Measurements from ENCODE around the gene FGD1. TPM values are rescaled to one million over a fixed set of nuclear protein-coding genes. Genes with fewer than 3 reads are reported as not detected.

FGD1 gene
- total RNA-seq, 2 experiments from 2014 or later, result 0.08 to 0.16 TPM

GRCh38 chrX:54534271-54534670 lies 38.2 kb upstream of the FGD1 start:
- no peaks in the 10 kb centered on the region for H4K20me1 ChIP-seq (ENCODE audit: insufficient read depth, low read length)
- POLR2A ChIA-PET, result no interaction called here
- peaks cover 62% of the 10 kb centered on the region for H3K79me2 ChIP-seq (ENCODE audit: insufficient read depth, low read depth, low read length)
- peaks cover 24% of the 10 kb centered on the region for H3K4me1 ChIP-seq (ENCODE audit: insufficient read depth, low read length, poor library complexity, severe bottlenecking)
- no peak for TF ChIP-seq CTCF (conservative IDR thresholded peaks at IDR 0.05; ENCODE audit: low read length)
- TF ChIP-seq EZH2phosphoT487 (IDR thresholded peaks at IDR 0.05; ENCODE audit: borderline replicate concordance, low read depth, low read length), result no peak
- no peak for DNase-seq (ENCODE audit: low spot score)
- H3K36me3 ChIP-seq (ENCODE audit: insufficient read depth, low read length), result peaks cover 70% of the 10 kb centered on the region
- H3K4me3 ChIP-seq (ENCODE audit: low read depth, low read length, poor library complexity, severe bottlenecking), result no peak overlapping the region
- peak overlapping the region; percentile 29 for H3K4me2 ChIP-seq (ENCODE audit: low read length)
- CTCF ChIA-PET (ENCODE audit: unreplicated experiment), result no interaction called here
- H3K9me3 ChIP-seq (ENCODE audit: low read length), result no peaks in the 10 kb centered on the region
- H3K27ac ChIP-seq (ENCODE audit: low read depth, low read length, poor library complexity, severe bottlenecking), result no peak overlapping the region
- H2AFZ ChIP-seq (ENCODE audit: low read length), result no peak overlapping the region
- no TSS peak for BruUV-seq (replicated peaks)
- intact Hi-C loops (cut with micrococcal nuclease; ENCODE audit: unreplicated experiment), result loop anchor here (5.0 kb wide), 2 partner anchors 352 to 468 kb away; partner anchors contain the start of genes APEX2 and FAM120C
- no peaks in the 10 kb centered on the region for H3K9me2 ChIP-seq (ENCODE audit: insufficient read depth, low read length)

- Histone ChIP-seq H3K79me2 (ENCODE audit: insufficient read depth, low read depth, low read length) (peaks cover 51% of the 10 kb centered on the region), H2AFZ (ENCODE audit: low read length) (peak overlapping the region; percentile 51; the same call in 1 of the 2 replicates), H4K20me1 (ENCODE audit: insufficient read depth, low read length) (no peaks in the 10 kb centered on the region), H3K27ac (ENCODE audit: low read depth, low read length, poor library complexity, severe bottlenecking) (peak overlapping the region; percentile 76), H3K4me2 (ENCODE audit: low read length) (peak overlapping the region; percentile 88), H3K36me3 (ENCODE audit: insufficient read depth, low read length) (peaks cover 41% of the 10 kb centered on the region), H3K4me1 (ENCODE audit: insufficient read depth, low read length, poor library complexity, severe bottlenecking) (peaks cover 31% of the 10 kb centered on the region), H3K9me2 (ENCODE audit: insufficient read depth, low read length) (no peaks in the 10 kb centered on the region), H3K4me3 (ENCODE audit: low read depth, low read length, poor library complexity, severe bottlenecking) (peak overlapping the region; percentile 99), H3K9me3 (ENCODE audit: low read length) (no peaks in the 10 kb centered on the region)
- DNase-seq (ENCODE audit: low spot score), result peak; percentile 21
- CTCF ChIA-PET (ENCODE audit: unreplicated experiment), result no interaction called here
- TSS peak; percentile 82 for BruUV-seq (replicated peaks)
- POLR2A ChIA-PET, result interaction anchor here (0.6 to 1.0 kb wide), 2 partner anchors 12 to 68 kb away, joined by 4 read pairs; no protein-coding TSS in a partner anchor
- TF ChIP-seq CTCF (conservative IDR thresholded peaks at IDR 0.05; ENCODE audit: low read length), result no peak
- no peak for TF ChIP-seq EZH2phosphoT487 (IDR thresholded peaks at IDR 0.05; ENCODE audit: borderline replicate concordance, low read depth, low read length)
- intact Hi-C loops (cut with micrococcal nuclease; ENCODE audit: unreplicated experiment), result loop anchor here (5.0 kb wide), 2 partner anchors 348 to 472 kb away; partner anchors contain the start of genes APEX2 and FAM120C
These were observed 34.4 kb upstream of the FGD1 start for GRCh38 chrX:54530357-54530900.
